ENCODE measurements around the gene ZNF18.
"Not testable (repeated sequence)": the region's sequence is repeated elsewhere in the genome, so short reads cannot be mapped to it uniquely, and the experiment has no call there.

The ZNF18 gene

DNA sequence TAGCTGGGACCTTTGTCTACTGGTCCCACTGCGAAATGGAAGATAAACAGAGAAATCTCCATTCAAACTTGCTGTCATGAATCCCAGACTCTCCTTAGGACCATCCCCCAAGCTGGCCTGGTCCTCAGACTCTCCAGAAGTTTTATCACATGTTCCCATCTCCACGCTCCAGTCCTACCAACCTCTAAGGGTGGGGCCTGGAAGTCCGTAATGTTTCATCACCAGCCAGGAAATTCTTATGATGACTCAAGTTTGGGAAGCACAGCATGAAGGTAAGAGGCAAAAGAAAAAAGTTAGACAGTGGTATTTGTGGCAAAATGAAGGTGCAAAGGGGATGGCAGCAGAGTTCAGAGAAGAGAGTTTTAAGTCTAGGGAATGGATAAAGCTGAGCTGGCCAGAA is 52.7 kb downstream of the ZNF18 start:
- no peaks in the 10 kb centered on the region for H4K20me1 ChIP-seq (ENCODE audit: insufficient read depth, low read length, poor library complexity, severe bottlenecking)
- no peaks in the 10 kb centered on the region for H3K9me2 ChIP-seq (replicated peaks; ENCODE audit: low read depth, low read length)
- TF ChIP-seq EZH2phosphoT487 (IDR thresholded peaks at IDR 0.05; ENCODE audit: borderline replicate concordance): no peak
- TF ChIP-seq, protein P1, sequence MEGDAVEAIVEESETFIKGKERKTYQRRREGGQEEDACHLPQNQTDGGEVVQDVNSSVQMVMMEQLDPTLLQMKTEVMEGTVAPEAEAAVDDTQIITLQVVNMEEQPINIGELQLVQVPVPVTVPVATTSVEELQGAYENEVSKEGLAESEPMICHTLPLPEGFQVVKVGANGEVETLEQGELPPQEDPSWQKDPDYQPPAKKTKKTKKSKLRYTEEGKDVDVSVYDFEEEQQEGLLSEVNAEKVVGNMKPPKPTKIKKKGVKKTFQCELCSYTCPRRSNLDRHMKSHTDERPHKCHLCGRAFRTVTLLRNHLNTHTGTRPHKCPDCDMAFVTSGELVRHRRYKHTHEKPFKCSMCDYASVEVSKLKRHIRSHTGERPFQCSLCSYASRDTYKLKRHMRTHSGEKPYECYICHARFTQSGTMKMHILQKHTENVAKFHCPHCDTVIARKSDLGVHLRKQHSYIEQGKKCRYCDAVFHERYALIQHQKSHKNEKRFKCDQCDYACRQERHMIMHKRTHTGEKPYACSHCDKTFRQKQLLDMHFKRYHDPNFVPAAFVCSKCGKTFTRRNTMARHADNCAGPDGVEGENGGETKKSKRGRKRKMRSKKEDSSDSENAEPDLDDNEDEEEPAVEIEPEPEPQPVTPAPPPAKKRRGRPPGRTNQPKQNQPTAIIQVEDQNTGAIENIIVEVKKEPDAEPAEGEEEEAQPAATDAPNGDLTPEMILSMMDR (conservative IDR thresholded peaks at IDR 0.05; ENCODE audit: low read length): no peak
- no peak overlapping the region for H3K9ac ChIP-seq (ENCODE audit: low read depth, low read length, poor library complexity, severe bottlenecking)
- H3F3A ChIP-seq (ENCODE audit: low read depth): no peaks in the 10 kb centered on the region
- H2AFZ ChIP-seq (ENCODE audit: low read length): no peak overlapping the region
- H3K9me3 ChIP-seq (ENCODE audit: insufficient read depth, low read depth, low read length): no peaks in the 10 kb centered on the region
- no peaks in the 10 kb centered on the region for H3K36me3 ChIP-seq (ENCODE audit: insufficient read depth, low read length)
- H3K4me1 ChIP-seq (ENCODE audit: insufficient read depth, low read length, poor library complexity, severe bottlenecking): no peaks in the 10 kb centered on the region
- no peak overlapping the region for H3K4me2 ChIP-seq (ENCODE audit: low read depth, low read length, poor library complexity, severe bottlenecking)
- no peak overlapping the region for H3K4me3 ChIP-seq (ENCODE audit: low read length, poor library complexity, severe bottlenecking)
- H3K27me3 ChIP-seq (ENCODE audit: insufficient read depth, low read length, poor library complexity, severe bottlenecking): no peaks in the 10 kb centered on the region
- no peaks in the 10 kb centered on the region for H3K79me2 ChIP-seq (ENCODE audit: insufficient read depth, low read length)

DNA sequence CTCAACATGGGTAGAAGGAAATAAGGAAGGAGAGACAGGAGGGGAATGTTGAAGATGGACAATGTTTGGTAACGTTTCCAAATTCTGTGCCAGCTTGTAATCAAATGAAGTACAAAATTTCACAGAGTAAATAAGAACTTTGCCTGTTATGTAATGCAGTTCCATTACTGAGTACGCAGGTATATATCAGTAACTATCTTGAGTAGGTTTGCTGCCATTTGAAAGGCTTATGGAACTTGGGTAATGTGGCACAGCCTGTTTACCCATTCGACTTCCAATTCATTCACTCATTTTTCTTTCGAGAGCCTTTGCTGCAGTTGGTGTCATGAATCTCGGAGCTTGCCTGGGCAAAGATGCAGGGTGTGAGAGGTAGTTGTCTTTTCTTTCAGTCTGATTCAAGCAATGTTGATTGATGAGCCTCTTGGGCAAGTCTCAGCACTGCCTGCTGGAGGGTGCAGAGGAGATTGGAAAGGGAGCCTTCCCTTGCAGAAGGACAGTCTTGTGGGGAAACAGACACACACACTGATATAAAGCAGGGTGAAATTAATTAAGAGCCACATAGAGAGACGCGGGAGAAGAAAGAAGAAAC is 53.4 kb downstream of the ZNF18 start:
- no peak for TF ChIP-seq EZH2phosphoT487 (IDR thresholded peaks at IDR 0.05; ENCODE audit: borderline replicate concordance)
- TF ChIP-seq, protein P1 (conservative IDR thresholded peaks at IDR 0.05; ENCODE audit: low read length): no peak
- H3K9me3 ChIP-seq (ENCODE audit: insufficient read depth, low read depth, low read length): no peaks in the 10 kb centered on the region
- no peaks in the 10 kb centered on the region for H3K9me2 ChIP-seq (replicated peaks; ENCODE audit: low read depth, low read length)
- no peaks in the 10 kb centered on the region for H3K79me2 ChIP-seq (ENCODE audit: insufficient read depth, low read length)
- H3K9ac ChIP-seq (ENCODE audit: low read depth, low read length, poor library complexity, severe bottlenecking): no peak overlapping the region
- H3K4me1 ChIP-seq (ENCODE audit: insufficient read depth, low read length, poor library complexity, severe bottlenecking): no peaks in the 10 kb centered on the region
- H3F3A ChIP-seq (ENCODE audit: low read depth): no peaks in the 10 kb centered on the region
- H2AFZ ChIP-seq (ENCODE audit: low read length): no peak overlapping the region
- no peaks in the 10 kb centered on the region for H3K36me3 ChIP-seq (ENCODE audit: insufficient read depth, low read length)
- no peak overlapping the region for H3K4me2 ChIP-seq (ENCODE audit: low read depth, low read length, poor library complexity, severe bottlenecking)
- H3K27me3 ChIP-seq (ENCODE audit: insufficient read depth, low read length, poor library complexity, severe bottlenecking): no peaks in the 10 kb centered on the region
- no peak overlapping the region for H3K4me3 ChIP-seq (ENCODE audit: low read length, poor library complexity, severe bottlenecking)
- no peaks in the 10 kb centered on the region for H4K20me1 ChIP-seq (ENCODE audit: insufficient read depth, low read length, poor library complexity, severe bottlenecking)

GRCh38 chr17:11943086-11943485 is 54.2 kb downstream of the ZNF18 start:
- H3K79me2 ChIP-seq (ENCODE audit: insufficient read depth, low read length); H3F3A ChIP-seq (ENCODE audit: low read depth); H3K36me3 ChIP-seq (ENCODE audit: insufficient read depth, low read length); H2AFZ ChIP-seq (ENCODE audit: low read length); H3K9ac ChIP-seq (ENCODE audit: low read depth, low read length, poor library complexity, severe bottlenecking); H3K9me2 ChIP-seq (replicated peaks; ENCODE audit: low read depth, low read length); H3K4me3 ChIP-seq (ENCODE audit: low read length, poor library complexity, severe bottlenecking); H3K27me3 ChIP-seq (ENCODE audit: insufficient read depth, low read length, poor library complexity, severe bottlenecking); H3K9me3 ChIP-seq (ENCODE audit: insufficient read depth, low read depth, low read length); H3K4me1 ChIP-seq (ENCODE audit: insufficient read depth, low read length, poor library complexity, severe bottlenecking); H3K4me2 ChIP-seq (ENCODE audit: low read depth, low read length, poor library complexity, severe bottlenecking); H4K20me1 ChIP-seq (ENCODE audit: insufficient read depth, low read length, poor library complexity, severe bottlenecking): not testable (repeated sequence)

DNA sequence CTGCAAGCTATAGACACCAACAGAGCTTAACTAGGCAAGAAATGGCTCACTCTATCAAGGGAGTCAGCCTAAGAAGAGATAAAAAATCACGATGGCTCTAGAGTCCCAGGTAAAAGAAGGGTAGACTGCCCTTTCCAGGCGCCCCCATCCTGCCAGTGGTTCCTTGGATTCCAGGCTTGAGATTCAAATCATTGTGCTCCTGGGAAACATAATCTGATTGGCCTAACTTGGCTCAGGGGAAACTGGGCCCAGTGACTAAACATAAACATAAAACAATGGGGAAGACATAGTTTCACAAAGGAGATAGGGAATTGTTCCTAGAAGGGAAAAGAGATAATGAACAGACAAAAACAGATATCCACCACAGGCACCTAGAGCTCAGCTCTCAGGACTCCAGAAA is 56.4 kb downstream of the ZNF18 start:
- Histone ChIP-seq H3K79me2 (ENCODE audit: insufficient read depth, low read length) (no peaks in the 10 kb centered on the region), H3K4me1 (ENCODE audit: insufficient read depth, low read length, poor library complexity, severe bottlenecking) (no peaks in the 10 kb centered on the region), H3K36me3 (ENCODE audit: insufficient read depth, low read length) (no peaks in the 10 kb centered on the region), H2AFZ (ENCODE audit: low read length) (no peak overlapping the region), H3K4me3 (ENCODE audit: low read length, poor library complexity, severe bottlenecking) (no peak overlapping the region), H3K4me2 (ENCODE audit: low read depth, low read length, poor library complexity, severe bottlenecking) (no peak overlapping the region), H3F3A (ENCODE audit: low read depth) (no peaks in the 10 kb centered on the region), H4K20me1 (ENCODE audit: insufficient read depth, low read length, poor library complexity, severe bottlenecking) (no peaks in the 10 kb centered on the region), H3K9me3 (ENCODE audit: insufficient read depth, low read depth, low read length) (no peaks in the 10 kb centered on the region), H3K9me2 (replicated peaks; ENCODE audit: low read depth, low read length) (no peaks in the 10 kb centered on the region), H3K27me3 (ENCODE audit: insufficient read depth, low read length, poor library complexity, severe bottlenecking) (no peaks in the 10 kb centered on the region), H3K9ac (ENCODE audit: low read depth, low read length, poor library complexity, severe bottlenecking) (no peak overlapping the region)
- TF ChIP-seq, protein P1 (conservative IDR thresholded peaks at IDR 0.05; ENCODE audit: low read length): no peak
- TF ChIP-seq EZH2phosphoT487 (IDR thresholded peaks at IDR 0.05; ENCODE audit: borderline replicate concordance): no peak

Data from Loucy (cell line).